ENCODE data around the gene VPS33A. TPM values are rescaled to one million over a fixed set of nuclear protein-coding genes. Genes with fewer than 3 reads are reported as not detected.

VPS33A gene
- 10 to 100 TPM; 18.6 to 24.0 TPM for total RNA-seq

GRCh38 chr12:122266230-122266901 lies at the start of gene VPS33A:
Gene VPS33A, minus strand, starts transcription at chr12:122266494. Its CDS starts 86 bp downstream, at chr12:122266408.
- peaks cover 8% of the 10 kb centered on the region for H3K4me1 ChIP-seq
- H3K9ac ChIP-seq (ENCODE audit: low read depth in 2 of 2, low read length in 2 of 2), result peak within 1 kb of the TSS; percentile 76 to 97
- DNase-seq, result peak; percentile 96
- no peak for TF ChIP-seq CTCF (IDR thresholded peaks at IDR 0.05)
- H3K4me3 ChIP-seq, result peak within 1 kb of the TSS; percentile 91
- intact Hi-C loops (cut with DNase I), result no loop called here
- no peaks in the 10 kb centered on the region for H3K36me3 ChIP-seq
- H3K27ac ChIP-seq, result peak within 1 kb of the TSS; percentile 93
- H3K27me3 ChIP-seq, result no peaks in the 10 kb centered on the region
- no peaks in the 10 kb centered on the region for H3K9me3 ChIP-seq

GRCh38 chr12:122312926-122313325 lies 46.6 kb upstream of the VPS33A start:
- no peak for TF ChIP-seq CTCF (IDR thresholded peaks at IDR 0.05)
- no peaks in the 10 kb centered on the region for H3K27me3 ChIP-seq
- no peak overlapping the region for H3K27ac ChIP-seq
- H3K36me3 ChIP-seq, result no peaks in the 10 kb centered on the region
- H3K9me3 ChIP-seq, result no peaks in the 10 kb centered on the region
- intact Hi-C loops (cut with DNase I), result no loop called here
- no peak overlapping the region for H3K4me3 ChIP-seq
- H3K4me1 ChIP-seq, result no peaks in the 10 kb centered on the region
- no peak for DNase-seq
- no peak overlapping the region for H3K9ac ChIP-seq (ENCODE audit: low read depth in 2 of 2, low read length in 2 of 2)

- Histone ChIP-seq H3K27me3 (no peaks in the 10 kb centered on the region), H3K36me3 (no peaks in the 10 kb centered on the region), H3K27ac (no peak overlapping the region), H3K4me1 (no peaks in the 10 kb centered on the region), H3K9me3 (no peaks in the 10 kb centered on the region), H3K9ac (ENCODE audit: low read depth in 2 of 2, low read length in 2 of 2) (peak overlapping the region in 1 of 2 donors; percentile 2), H3K4me3 (no peak overlapping the region)
- intact Hi-C loops (cut with DNase I), result no loop called here
- no peak for DNase-seq
- TF ChIP-seq CTCF (IDR thresholded peaks at IDR 0.05), result no peak
Observed at GRCh38 chr12:122311696-122312095, 45.4 kb upstream of the VPS33A start.

- Histone ChIP-seq H3K27me3 (no peaks in the 10 kb centered on the region), H3K36me3 (no peaks in the 10 kb centered on the region), H3K4me3 (no peak overlapping the region), H3K9ac (ENCODE audit: low read depth in 2 of 2, low read length in 2 of 2) (no peak overlapping the region), H3K27ac (no peak overlapping the region), H3K9me3 (no peaks in the 10 kb centered on the region), H3K4me1 (no peaks in the 10 kb centered on the region)
- no peak for DNase-seq
- no peak for TF ChIP-seq CTCF (IDR thresholded peaks at IDR 0.05)
- intact Hi-C loops (cut with DNase I), result no loop called here
Observed at GRCh38 chr12:122310626-122311333, 44.5 kb upstream of the VPS33A start.

GRCh38 chr12:122309564-122310121 lies 43.3 kb upstream of the VPS33A start:
- intact Hi-C loops (cut with DNase I), result no loop called here
- no peaks in the 10 kb centered on the region for H3K4me1 ChIP-seq
- H3K36me3 ChIP-seq, result no peaks in the 10 kb centered on the region
- no peak for TF ChIP-seq CTCF (IDR thresholded peaks at IDR 0.05)
- no peaks in the 10 kb centered on the region for H3K27me3 ChIP-seq
- H3K9ac ChIP-seq (ENCODE audit: low read depth in 2 of 2, low read length in 2 of 2), result no peak overlapping the region
- H3K4me3 ChIP-seq, result no peak overlapping the region
- DNase-seq, result no peak
- H3K9me3 ChIP-seq, result no peaks in the 10 kb centered on the region
- H3K27ac ChIP-seq, result no peak overlapping the region
